Neural progenitor cell (in vitro differentiated cells): ENCODE data around the gene MED26. TPM values are rescaled to one million over a fixed set of nuclear protein-coding genes. Genes with fewer than 3 reads are reported as not detected.
A peak's percentile ranks its signal among the peaks of the same experiment; 100 is the strongest.

Experiments used
- DNase-seq: peaks from one replicate; pipeline ENCODE4 v3.0.0-alpha.2; 2016; ENCODE audit warnings: low spot score
- H2AFZ ChIP-seq: fragments of 200-600 bp; sonication (generic); replicated peaks from 2 replicates; pipeline ENCODE4 v1.6.1; 2016; ENCODE audit warnings: antibody characterized with exemption
- H3F3A ChIP-seq: fragments of 200-600 bp; sonication (generic); 2 replicates; pipeline ENCODE4 v1.6.1; 2016; ENCODE audit warnings: antibody characterized with exemption, low read depth
- H3K27ac ChIP-seq: fragments of 200-600 bp; sonication (generic); 2 replicates; pipeline ENCODE4 v1.5.1; 2016; ENCODE audit warnings: mild to moderate bottlenecking
- H3K27me3 ChIP-seq: fragments of 200-600 bp; sonication (generic); 2 replicates; pipeline ENCODE4 v1.6.1; 2016; ENCODE audit warnings: mild to moderate bottlenecking, moderate library complexity
- H3K36me3 ChIP-seq: fragments of 200-600 bp; sonication (generic); 2 replicates; pipeline ENCODE4 v1.5.1; 2016
- H3K4me1 ChIP-seq: fragments of 200-600 bp; sonication (generic); 2 replicates; pipeline ENCODE4 v1.6.1; 2016; ENCODE audit warnings: mixed run types
- H3K4me2 ChIP-seq: fragments of 200-600 bp; sonication (generic); 2 replicates; pipeline ENCODE4 v1.6.1; 2016
- H3K4me3 ChIP-seq: fragments of 200-600 bp; sonication (generic); 2 replicates; pipeline ENCODE4 v1.5.1; 2016
- H3K79me2 ChIP-seq: fragments of 200-600 bp; sonication (generic); 2 replicates; pipeline ENCODE4 v1.6.1; 2016; ENCODE audit warnings: low read depth
- H3K9ac ChIP-seq: fragments of 200-600 bp; sonication (generic); 2 replicates; pipeline ENCODE4 v1.6.1; 2016
- H3K9me3 ChIP-seq: fragments of 200-600 bp; sonication (generic); 2 replicates; pipeline ENCODE4 v1.5.1; 2016; ENCODE audit warnings: low read depth
- H4K20me1 ChIP-seq: fragments of 200-600 bp; sonication (generic); 2 replicates; pipeline ENCODE4 v1.6.1; 2016; ENCODE audit warnings: low read depth
- H3K27ac Mint-ChIP-seq: 3 replicates; pipeline ENCODE4 v1.8.0; 2021; ENCODE audit warnings: mixed read lengths
- H3K27me3 Mint-ChIP-seq: 2 replicates; pipeline ENCODE4 v1.8.0; 2022; ENCODE audit warnings: low read depth, mild to moderate bottlenecking, inconsistent platforms, moderate library complexity, mixed read lengths; ENCODE audit not compliant: insufficient read depth
- H3K36me3 Mint-ChIP-seq: 3 replicates; pipeline ENCODE4 v1.8.0; 2021; ENCODE audit warnings: mixed read lengths
- H3K4me1 Mint-ChIP-seq: 3 replicates; pipeline ENCODE4 v1.8.0; 2021; ENCODE audit warnings: mixed read lengths
- H3K4me3 Mint-ChIP-seq: 3 replicates; pipeline ENCODE4 v1.8.0; 2021; ENCODE audit warnings: mild to moderate bottlenecking, moderate library complexity, mixed read lengths
- H3K9me3 Mint-ChIP-seq: 3 replicates; pipeline ENCODE4 v1.8.0; 2020; ENCODE audit warnings: mixed read lengths
- CTCF ChIP-seq: fragments of 200-600 bp; sonication (generic); IDR thresholded peaks from 2 replicates; pipeline ENCODE4 v1.5.1; 2017; ENCODE audit warnings: antibody characterized with exemption, mild to moderate bottlenecking
- EZH2 ChIP-seq: fragments of 200-600 bp; sonication (generic); IDR thresholded peaks from 2 replicates; pipeline ENCODE4 v1.6.1; 2017; ENCODE audit warnings: antibody characterized with exemption, mild to moderate bottlenecking, moderate library complexity
- EZH2phosphoT487 ChIP-seq: fragments of 200-600 bp; sonication (generic); IDR thresholded peaks from 2 replicates; pipeline ENCODE4 v1.6.1; 2017; ENCODE audit warnings: antibody characterized with exemption
- total RNA-seq: library from RNA; depleted of rRNA; stranded (reverse); fragments of >200 nt; gene quantifications from 2 replicates; pipeline ENCODE4 v1.2.3, GENCODE V29; 2015; ENCODE audit warnings: low replicate concordance

Gene MED26
- total RNA-seq, 1 donor from 2014 or later, result 7.4 TPM

GRCh38 chr19:16637535-16637934 is 9.5 kb upstream of the MED26 start:
- no peaks in the 10 kb centered on the region for H3K9me3 Mint-ChIP-seq
- H3K79me2 ChIP-seq, result peaks cover 64% of the 10 kb centered on the region
- H3K27me3 Mint-ChIP-seq, result peaks cover 4% of the 10 kb centered on the region
- H3K36me3 ChIP-seq, result no peaks in the 10 kb centered on the region
- DNase-seq, result no peak
- no peak overlapping the region for H2AFZ ChIP-seq
- no peak overlapping the region for H3K27ac Mint-ChIP-seq
- peaks cover 4% of the 10 kb centered on the region for H3K4me1 Mint-ChIP-seq
- H3K27me3 ChIP-seq, result no peaks in the 10 kb centered on the region
- H4K20me1 ChIP-seq, result peaks cover 48% of the 10 kb centered on the region
- peaks cover 15% of the 10 kb centered on the region for H3K36me3 Mint-ChIP-seq
- H3K4me3 Mint-ChIP-seq, result no peak overlapping the region
- H3F3A ChIP-seq, result no peaks in the 10 kb centered on the region
- H3K9me3 ChIP-seq, result no peaks in the 10 kb centered on the region
- TF ChIP-seq EZH2phosphoT487, result no peak
- TF ChIP-seq EZH2, result no peak
- no peak for TF ChIP-seq CTCF
- no peak overlapping the region for H3K27ac ChIP-seq
- no peak overlapping the region for H3K4me2 ChIP-seq
- H3K4me3 ChIP-seq, result no peak overlapping the region
- H3K4me1 ChIP-seq, result no peaks in the 10 kb centered on the region
- no peak overlapping the region for H3K9ac ChIP-seq

- peaks cover 22% of the 10 kb centered on the region for H3K79me2 ChIP-seq
- H3K27ac ChIP-seq, result no peak overlapping the region
- peaks cover 52% of the 10 kb centered on the region for H4K20me1 ChIP-seq
- no peak overlapping the region for H2AFZ ChIP-seq
- DNase-seq, result no peak
- H3K9ac ChIP-seq, result no peak overlapping the region
- no peaks in the 10 kb centered on the region for H3K27me3 ChIP-seq
- peaks cover 8% of the 10 kb centered on the region for H3K27me3 Mint-ChIP-seq
- TF ChIP-seq EZH2 (no peak), EZH2phosphoT487 (no peak), CTCF (no peak)
- peaks cover 14% of the 10 kb centered on the region for H3K4me1 Mint-ChIP-seq
- H3K27ac Mint-ChIP-seq, result no peak overlapping the region
- H3K4me3 Mint-ChIP-seq, result no peak overlapping the region
- H3K36me3 ChIP-seq, result no peaks in the 10 kb centered on the region
- no peak overlapping the region for H3K4me2 ChIP-seq
- peaks cover 26% of the 10 kb centered on the region for H3F3A ChIP-seq
- H3K9me3 ChIP-seq, result no peaks in the 10 kb centered on the region
- no peak overlapping the region for H3K4me3 ChIP-seq
- peaks cover 7% of the 10 kb centered on the region for H3K4me1 ChIP-seq
- H3K36me3 Mint-ChIP-seq, result peaks cover 8% of the 10 kb centered on the region
- H3K9me3 Mint-ChIP-seq, result no peaks in the 10 kb centered on the region
Observed at GRCh38 chr19:16631465-16631864, 3.5 kb upstream of the MED26 start.

DNA sequence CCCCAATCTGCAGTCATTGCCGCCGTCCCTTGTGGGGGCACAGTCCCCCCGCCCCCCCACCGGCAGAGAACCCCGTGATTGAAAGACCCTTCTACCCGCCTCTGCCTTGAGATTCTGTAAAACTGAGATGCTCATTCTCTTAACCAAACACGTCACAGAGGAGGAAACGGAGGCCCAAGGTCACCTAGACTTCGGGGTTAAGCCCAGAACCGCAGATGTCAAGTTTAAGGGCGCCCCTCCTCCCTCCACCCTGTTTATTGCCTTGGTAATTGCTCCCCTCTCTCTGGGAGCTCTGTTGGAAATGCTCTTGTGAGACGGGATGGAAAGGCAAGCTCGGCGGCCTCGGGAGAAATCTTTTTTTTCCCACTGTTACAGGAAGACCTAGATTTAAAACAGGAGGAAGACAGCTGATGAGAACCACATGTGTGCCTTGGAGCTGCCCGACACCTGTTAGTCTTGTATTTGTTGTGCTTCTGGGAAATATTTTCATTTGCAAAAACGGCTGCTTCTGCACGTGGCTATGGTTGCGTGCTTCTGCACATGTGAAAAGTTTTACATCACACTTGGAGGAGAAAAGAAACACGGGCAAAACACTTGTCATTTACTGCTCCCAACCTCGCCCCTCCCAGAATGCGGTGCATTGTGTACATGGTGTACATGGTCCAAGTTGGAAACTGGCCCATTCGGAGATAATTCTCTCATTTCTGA is 1.1 kb upstream of the MED26 start:
- Histone ChIP-seq H3K4me2 (peak overlapping the region; percentile 81), H3K4me3 (peak overlapping the region; percentile 80), H3F3A (peaks cover 26% of the 10 kb centered on the region), H3K36me3 (no peaks in the 10 kb centered on the region), H4K20me1 (peaks cover 59% of the 10 kb centered on the region), H3K27ac (no peak overlapping the region), H3K27me3 (no peaks in the 10 kb centered on the region), H3K4me1 (peaks cover 11% of the 10 kb centered on the region), H3K9me3 (no peaks in the 10 kb centered on the region), H2AFZ (no peak overlapping the region), H3K79me2 (peaks cover 37% of the 10 kb centered on the region), H3K9ac (no peak overlapping the region)
- Mint-ChIP-seq H3K9me3 (no peaks in the 10 kb centered on the region), H3K36me3 (peaks cover 9% of the 10 kb centered on the region), H3K27ac (no peak overlapping the region), H3K27me3 (peaks cover 8% of the 10 kb centered on the region), H3K4me3 (peak overlapping the region; percentile 96), H3K4me1 (peaks cover 23% of the 10 kb centered on the region)
- DNase-seq, result no peak
- no peak for TF ChIP-seq CTCF
